GM12892 (cell line): ENCODE results near the gene ACTR3.

ENCODE experiments used
- DNase-seq: peaks from one replicate; pipeline ENCODE4 v3.0.0; 2011; ENCODE audit not compliant: insufficient read length
- FAIRE-seq: peaks from 2 replicates; lab custom pipeline; 2011; peaks lifted over from hg19 to GRCh38; lab: Jason Lieb, UNC
- POLR2A ChIP-seq: IDR thresholded peaks from 2 replicates; pipeline ENCODE4 v1.6.1; 2011; ENCODE audit warnings: low read depth, low read length, control low read depth
- POLR2AphosphoS5 ChIP-seq: IDR thresholded peaks from 2 replicates; pipeline ENCODE4 v1.6.1; 2011; ENCODE audit warnings: low read depth, low read length, control low read depth
- TAF1 ChIP-seq: IDR thresholded peaks from 2 replicates; pipeline ENCODE4 v1.6.1; 2011; ENCODE audit warnings: low read depth, mild to moderate bottlenecking, control low read depth, low read length, borderline replicate concordance

ACTR3 gene

GRCh38 chr2:113876503-113877387, 13.1 kb upstream of the ACTR3 start:
- FAIRE-seq (no peak), DNase-seq (no peak)
- no peak for TF ChIP-seq POLR2A
- no peak for TF ChIP-seq TAF1
- no peak for TF ChIP-seq POLR2AphosphoS5

DNA sequence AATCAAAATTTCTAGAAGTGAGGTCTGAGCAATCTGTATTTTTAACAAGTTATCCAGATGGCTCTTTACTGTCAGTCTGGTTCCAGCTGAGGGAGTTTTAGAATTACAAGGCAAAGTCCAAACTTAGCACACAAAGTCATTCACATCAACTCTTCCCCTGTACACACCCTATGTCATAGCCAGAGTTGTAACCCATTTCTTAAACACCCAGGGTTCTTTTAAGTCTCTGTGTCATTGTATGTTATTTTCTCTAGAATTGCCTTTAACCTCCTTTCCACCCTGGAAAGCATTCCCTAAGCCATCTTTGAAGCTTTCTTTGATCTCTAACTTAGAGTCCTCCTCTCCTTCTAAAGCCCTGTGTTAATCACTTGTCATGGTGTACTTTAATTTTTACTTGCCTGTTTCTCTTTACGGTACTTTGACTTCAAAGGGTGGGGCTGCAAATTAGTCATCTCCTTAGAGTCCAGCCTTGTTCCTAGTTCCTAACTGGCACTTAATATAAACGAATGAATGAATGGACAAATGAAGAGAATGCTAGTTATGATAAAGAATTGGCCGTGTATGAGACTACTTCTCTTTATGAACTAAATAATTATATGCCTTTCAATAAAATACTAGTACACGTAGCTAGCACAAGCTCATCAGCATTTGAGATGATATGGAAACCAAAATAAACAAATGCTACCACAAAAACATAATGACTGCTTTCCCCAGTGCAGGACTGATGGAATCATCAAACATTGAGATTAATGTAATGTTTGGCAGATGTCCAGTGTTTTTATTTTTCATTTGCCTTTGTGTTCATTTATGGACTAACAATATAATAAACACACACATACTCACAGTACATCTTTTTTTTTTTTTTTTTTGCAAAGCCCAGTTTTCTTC, 11.9 kb upstream of the ACTR3 start:
- DNase-seq: no peak
- peak; percentile 17 for FAIRE-seq
- TF ChIP-seq POLR2A (no peak), POLR2AphosphoS5 (no peak), TAF1 (no peak)

DNA sequence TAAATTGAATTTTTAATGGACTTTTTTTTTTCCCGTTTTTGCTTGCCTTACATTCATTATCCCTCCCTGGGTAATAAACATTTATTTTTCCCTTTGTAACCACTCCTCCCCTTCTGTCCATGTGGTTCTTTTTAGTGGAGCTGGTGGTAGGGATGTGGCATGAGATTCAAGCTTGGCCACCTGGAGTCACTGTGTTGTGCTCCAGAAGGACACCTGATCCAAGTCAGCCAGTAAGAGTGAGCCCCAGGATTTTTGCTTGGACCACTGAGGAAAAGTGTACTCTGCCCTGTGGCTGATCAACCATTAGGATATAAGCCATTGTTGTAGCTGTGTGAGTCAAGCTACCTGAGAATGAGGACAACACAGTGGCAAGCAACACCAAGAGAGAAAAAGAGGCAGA, 11.1 kb upstream of the ACTR3 start:
- FAIRE-seq: peak; percentile 50

DNA sequence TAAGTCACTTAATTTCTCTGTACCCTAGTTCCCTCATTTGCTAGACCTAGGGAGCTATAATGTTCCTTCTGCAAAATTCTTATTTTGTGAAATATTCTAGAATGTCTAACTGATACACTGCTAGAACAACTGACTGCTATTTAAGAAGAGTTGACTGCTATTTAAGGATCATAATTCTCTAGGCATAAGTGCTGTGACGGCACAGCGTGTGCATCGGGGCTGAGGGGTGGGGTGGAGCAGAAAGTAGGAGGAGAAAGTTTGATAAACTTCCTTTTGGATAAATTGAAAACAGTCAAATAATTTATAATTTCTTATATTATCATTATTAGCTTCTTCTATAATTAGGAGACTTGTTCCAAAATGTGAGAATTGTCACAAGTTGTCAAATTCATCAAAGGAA, 10.4 kb upstream of the ACTR3 start:
- no peak for TF ChIP-seq POLR2AphosphoS5
- no peak for TF ChIP-seq POLR2A
- no peak for TF ChIP-seq TAF1
- DNase-seq: no peak
- no peak for FAIRE-seq

More for the DNA sequence above, 11.1 kb upstream of the ACTR3 start:
- TF ChIP-seq POLR2AphosphoS5 (no peak), POLR2A (no peak), TAF1 (no peak)
- DNase-seq: no peak

DNA sequence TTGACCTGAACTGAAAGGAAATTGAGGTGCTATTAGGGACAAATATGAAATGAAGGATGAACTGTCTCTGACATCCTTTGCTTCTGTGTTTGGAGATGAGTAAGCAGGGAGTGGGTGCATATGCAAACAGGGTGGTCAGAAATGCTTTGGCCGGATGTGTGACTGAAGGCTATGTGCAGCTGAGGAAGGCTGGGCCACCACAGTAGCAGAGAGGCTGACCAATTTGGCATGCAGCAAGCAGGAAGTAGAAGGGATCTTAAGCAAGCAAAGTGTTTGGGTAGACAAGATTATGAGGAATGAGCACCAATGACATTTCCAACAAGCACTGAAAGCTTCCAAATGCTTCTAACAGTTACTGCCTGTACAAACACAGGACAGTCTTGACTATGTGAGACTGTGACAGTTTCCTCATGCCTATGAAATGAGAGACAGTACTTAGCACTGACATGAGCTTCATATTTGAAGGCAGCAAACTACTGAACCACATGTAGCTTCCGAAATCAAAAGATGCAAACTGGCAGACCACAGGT, 3.3 kb upstream of the ACTR3 start:
- peak; percentile 45 for DNase-seq
- TF ChIP-seq POLR2A (peak; percentile 70), POLR2AphosphoS5 (peak; percentile 69; the same call in 1 of the 2 replicates), TAF1 (no peak)
- FAIRE-seq: peak; percentile 96

- peak; percentile 64 for FAIRE-seq
- TF ChIP-seq POLR2AphosphoS5 (peak; percentile 49; the same call in 1 of the 2 replicates), TAF1 (no peak), POLR2A (no peak)
- no peak for DNase-seq
Measured at GRCh38 chr2:113887009-113887792, 2.7 kb upstream of the ACTR3 start.

DNA sequence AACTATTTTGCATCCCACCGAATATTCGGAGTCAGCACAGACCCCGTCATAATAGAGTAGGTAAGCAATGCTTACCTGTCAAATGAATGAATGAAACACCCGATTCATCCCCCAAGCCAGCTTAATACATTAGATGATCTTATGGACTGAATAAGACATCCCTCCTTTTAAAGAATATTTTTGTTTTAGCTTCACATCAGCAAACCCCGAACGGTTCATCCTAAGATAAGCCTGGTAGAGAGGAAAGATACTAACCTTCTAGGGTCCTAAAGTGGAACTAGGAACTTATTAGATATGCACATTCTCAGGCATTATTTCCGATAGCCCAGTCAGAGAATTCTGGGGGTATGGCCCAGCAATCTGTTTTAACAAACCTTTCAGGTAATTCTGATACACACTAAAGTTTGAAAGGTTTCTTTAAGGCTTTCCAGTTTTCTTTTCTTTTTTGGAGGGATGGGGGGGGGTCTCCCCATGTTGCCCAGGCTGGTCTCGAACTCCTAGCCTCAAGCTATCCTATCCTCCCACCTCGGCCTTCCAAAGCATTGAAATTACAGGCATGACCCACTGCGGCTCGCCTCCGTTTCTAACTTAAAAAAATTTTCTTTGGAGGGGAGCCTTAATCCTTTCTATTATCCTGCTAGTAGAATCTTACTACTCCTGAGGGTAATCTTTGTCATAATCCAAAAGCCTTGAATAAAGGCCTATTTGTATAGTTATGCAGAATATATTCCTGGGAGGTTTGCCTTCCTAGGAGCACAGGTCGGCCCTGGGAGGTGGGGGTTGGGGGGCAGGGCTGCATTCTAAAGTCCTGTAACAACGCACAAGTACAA, 1.0 kb upstream of the ACTR3 start:
- TF ChIP-seq POLR2AphosphoS5: no peak
- no peak for TF ChIP-seq TAF1
- TF ChIP-seq POLR2A: no peak
- DNase-seq (no peak), FAIRE-seq (no peak)

- TF ChIP-seq TAF1 (peak; percentile 37), POLR2AphosphoS5 (peak; percentile 97), POLR2A (peak; percentile 93)
- FAIRE-seq: peak; percentile 80
- DNase-seq: no peak
Measured at GRCh38 chr2:113890253-113891235, 655 bp downstream of the ACTR3 start.

- TF ChIP-seq POLR2AphosphoS5: no peak
- no peak for TF ChIP-seq POLR2A
- no peak for TF ChIP-seq TAF1
- no peak for FAIRE-seq
- DNase-seq: no peak
Measured at GRCh38 chr2:113891265-113891959, 1.5 kb downstream of the ACTR3 start.
